SIG-M5 treated with dmso at 0.1 percent for 504 hours (cell line): ENCODE measurements around the gene IFRD2.
"Not testable (repeated sequence)": the region's sequence is repeated elsewhere in the genome, so short reads cannot be mapped to it uniquely, and the experiment has no call there.

Source experiments
- DNase-seq: peaks from one replicate; lab custom pipeline; 2025; ENCODE audit not compliant: unreplicated experiment; lab: John Stamatoyannopoulos, UW

Gene IFRD2

GRCh38 chr3:50286322-50287227, 5.7 kb downstream of the IFRD2 start:
- no peak for DNase-seq

GRCh38 chr3:50284121-50284520, 8.1 kb downstream of the IFRD2 start:
- not testable (repeated sequence) for DNase-seq

GRCh38 chr3:50279255-50280016, 12.8 kb downstream of the IFRD2 start:
- DNase-seq: no peak

- no peak for DNase-seq
Observed at GRCh38 chr3:50278880-50279224, 13.4 kb downstream of the IFRD2 start, which contains the start of gene LSMEM2. Gene LSMEM2 (plus strand): TSS chr3:50279087. CDS start chr3:50279114, 27 bp downstream.

GRCh38 chr3:50278123-50278879, 13.9 kb downstream of the IFRD2 start:
- no peak for DNase-seq

- no peak for DNase-seq
Observed at GRCh38 chr3:50276762-50277101, 15.5 kb downstream of the IFRD2 start.

- DNase-seq: no peak
Observed at GRCh38 chr3:50275996-50276761, 16.1 kb downstream of the IFRD2 start.

- DNase-seq: no peak
Observed at GRCh38 chr3:50275141-50275995, 16.9 kb downstream of the IFRD2 start.

GRCh38 chr3:50274371-50275104, 17.7 kb downstream of the IFRD2 start:
- peak; percentile 68 for DNase-seq

- DNase-seq: no peak
Observed at GRCh38 chr3:50273689-50274065, 18.6 kb downstream of the IFRD2 start.

- DNase-seq: peak; percentile 67
Observed at GRCh38 chr3:50272911-50273688, 19.1 kb downstream of the IFRD2 start.

- not testable (repeated sequence) for DNase-seq
Observed at GRCh38 chr3:50272538-50272910, 19.7 kb downstream of the IFRD2 start.

- DNase-seq: no peak
Observed at GRCh38 chr3:50271314-50271936, 20.8 kb downstream of the IFRD2 start.

GRCh38 chr3:50270422-50271224, 21.6 kb downstream of the IFRD2 start:
- no peak for DNase-seq

- no peak for DNase-seq
Observed at GRCh38 chr3:50269977-50270413, 22.2 kb downstream of the IFRD2 start.

GRCh38 chr3:50269460-50269859, 22.8 kb downstream of the IFRD2 start:
- DNase-seq: no peak
